HepG2 (cell line): ENCODE results near the gene CPSF7.

Experiments
- ATF3 ChIP-seq: sonication (generic); formaldehyde crosslinking; IDR thresholded peaks from 2 replicates; pipeline ENCODE4 v1.4.0; 2020; ENCODE audit warnings: missing genetic modification reagents
- ATF7-NPFF ChIP-seq: sonication (generic); formaldehyde crosslinking; IDR thresholded peaks from 2 replicates; pipeline ENCODE4 v1.8.1; 2023; ENCODE audit warnings: mild to moderate bottlenecking, low read depth, missing genetic modification reagents, moderate library complexity
- CTCF ChIP-seq: sonication (generic); formaldehyde crosslinking; IDR thresholded peaks from 2 replicates; pipeline ENCODE4 v1.5.0; 2020; ENCODE audit warnings: mild to moderate bottlenecking, missing genetic modification reagents, moderate library complexity
- FOXM1 ChIP-seq: sonication (generic); formaldehyde crosslinking; IDR thresholded peaks from 2 replicates; pipeline ENCODE4 v1.5.0; 2020; ENCODE audit warnings: missing genetic modification reagents
- JUND ChIP-seq: sonication (generic); formaldehyde crosslinking; IDR thresholded peaks from 2 replicates; pipeline ENCODE4 v1.8.0; 2022; ENCODE audit warnings: mild to moderate bottlenecking, missing genetic modification reagents
- MXD1 ChIP-seq: sonication (generic); formaldehyde crosslinking; IDR thresholded peaks from 2 replicates; pipeline ENCODE4 v1.4.0; 2020; ENCODE audit warnings: mild to moderate bottlenecking, missing genetic modification reagents
- ZNF552 ChIP-seq: sonication (generic); formaldehyde crosslinking; IDR thresholded peaks from 2 replicates; pipeline ENCODE4 v1.9.0; 2022; ENCODE audit warnings: missing genetic modification reagents, mild to moderate bottlenecking, borderline replicate concordance
- TF ChIP-seq, protein P1 (sequence below): sonication (generic); formaldehyde crosslinking; IDR thresholded peaks from 2 replicates; pipeline ENCODE4 v1.9.0; 2022; ENCODE audit warnings: low read depth, missing genetic modification reagents
- TF ChIP-seq, protein P2 (sequence below): sonication (generic); formaldehyde crosslinking; IDR thresholded peaks from 2 replicates; pipeline ENCODE4 v1.4.0; 2020; ENCODE audit warnings: missing genetic modification reagents, borderline replicate concordance

GRCh38 chr11:61361237-61361740, 68.5 kb downstream of the CPSF7 start:
- TF ChIP-seq CTCF (no peak), ATF7-NPFF (CRISPR knock-in tag) (no peak), ATF3 (CRISPR knock-in tag) (no peak), JUND (CRISPR knock-in tag) (no peak), ZNF552 (no peak), MXD1 (CRISPR knock-in tag) (no peak), FOXM1 (no peak)
- TF ChIP-seq, protein P1, sequence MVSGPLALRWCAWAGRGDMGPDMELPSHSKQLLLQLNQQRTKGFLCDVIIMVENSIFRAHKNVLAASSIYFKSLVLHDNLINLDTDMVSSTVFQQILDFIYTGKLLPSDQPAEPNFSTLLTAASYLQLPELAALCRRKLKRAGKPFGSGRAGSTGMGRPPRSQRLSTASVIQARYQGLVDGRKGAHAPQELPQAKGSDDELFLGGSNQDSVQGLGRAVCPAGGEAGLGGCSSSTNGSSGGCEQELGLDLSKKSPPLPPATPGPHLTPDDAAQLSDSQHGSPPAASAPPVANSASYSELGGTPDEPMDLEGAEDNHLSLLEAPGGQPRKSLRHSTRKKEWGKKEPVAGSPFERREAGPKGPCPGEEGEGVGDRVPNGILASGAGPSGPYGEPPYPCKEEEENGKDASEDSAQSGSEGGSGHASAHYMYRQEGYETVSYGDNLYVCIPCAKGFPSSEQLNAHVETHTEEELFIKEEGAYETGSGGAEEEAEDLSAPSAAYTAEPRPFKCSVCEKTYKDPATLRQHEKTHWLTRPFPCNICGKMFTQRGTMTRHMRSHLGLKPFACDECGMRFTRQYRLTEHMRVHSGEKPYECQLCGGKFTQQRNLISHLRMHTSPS (CRISPR knock-in tag) = 0 out of 2 replicates have a peak, but pooled peaks have one; percentile 65
- TF ChIP-seq, protein P2, sequence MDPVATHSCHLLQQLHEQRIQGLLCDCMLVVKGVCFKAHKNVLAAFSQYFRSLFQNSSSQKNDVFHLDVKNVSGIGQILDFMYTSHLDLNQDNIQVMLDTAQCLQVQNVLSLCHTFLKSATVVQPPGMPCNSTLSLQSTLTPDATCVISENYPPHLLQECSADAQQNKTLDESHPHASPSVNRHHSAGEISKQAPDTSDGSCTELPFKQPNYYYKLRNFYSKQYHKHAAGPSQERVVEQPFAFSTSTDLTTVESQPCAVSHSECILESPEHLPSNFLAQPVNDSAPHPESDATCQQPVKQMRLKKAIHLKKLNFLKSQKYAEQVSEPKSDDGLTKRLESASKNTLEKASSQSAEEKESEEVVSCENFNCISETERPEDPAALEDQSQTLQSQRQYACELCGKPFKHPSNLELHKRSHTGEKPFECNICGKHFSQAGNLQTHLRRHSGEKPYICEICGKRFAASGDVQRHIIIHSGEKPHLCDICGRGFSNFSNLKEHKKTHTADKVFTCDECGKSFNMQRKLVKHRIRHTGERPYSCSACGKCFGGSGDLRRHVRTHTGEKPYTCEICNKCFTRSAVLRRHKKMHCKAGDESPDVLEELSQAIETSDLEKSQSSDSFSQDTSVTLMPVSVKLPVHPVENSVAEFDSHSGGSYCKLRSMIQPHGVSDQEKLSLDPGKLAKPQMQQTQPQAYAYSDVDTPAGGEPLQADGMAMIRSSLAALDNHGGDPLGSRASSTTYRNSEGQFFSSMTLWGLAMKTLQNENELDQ = no peak
